Measurements from ENCODE around the gene CDT1.

The CDT1 gene

DNA sequence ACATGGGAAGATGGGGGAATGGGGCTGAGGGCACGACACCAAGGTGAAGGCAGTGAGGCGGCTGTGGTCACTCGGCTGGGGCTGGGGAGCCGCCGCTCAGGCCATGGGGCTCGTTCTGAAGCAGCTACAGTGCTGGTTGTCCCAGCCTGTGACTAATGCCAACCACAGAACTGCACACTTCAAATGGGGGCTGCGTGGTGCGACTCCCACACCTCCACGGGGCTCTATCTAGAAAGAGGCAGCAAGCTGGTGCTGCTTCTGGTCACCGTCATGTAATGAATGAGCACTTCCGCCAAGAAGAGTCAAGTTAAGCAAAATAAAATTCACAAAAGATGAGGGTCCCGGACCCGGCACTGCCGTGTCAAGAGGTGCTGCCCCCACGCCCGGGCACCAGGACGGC lies 33.2 kb downstream of the CDT1 start:
- DNase-seq (ENCODE audit: low read depth): no peak

GRCh38 chr16:88837806-88838205 lies 34.2 kb downstream of the CDT1 start:
- no peak for DNase-seq (ENCODE audit: low read depth)

DNA sequence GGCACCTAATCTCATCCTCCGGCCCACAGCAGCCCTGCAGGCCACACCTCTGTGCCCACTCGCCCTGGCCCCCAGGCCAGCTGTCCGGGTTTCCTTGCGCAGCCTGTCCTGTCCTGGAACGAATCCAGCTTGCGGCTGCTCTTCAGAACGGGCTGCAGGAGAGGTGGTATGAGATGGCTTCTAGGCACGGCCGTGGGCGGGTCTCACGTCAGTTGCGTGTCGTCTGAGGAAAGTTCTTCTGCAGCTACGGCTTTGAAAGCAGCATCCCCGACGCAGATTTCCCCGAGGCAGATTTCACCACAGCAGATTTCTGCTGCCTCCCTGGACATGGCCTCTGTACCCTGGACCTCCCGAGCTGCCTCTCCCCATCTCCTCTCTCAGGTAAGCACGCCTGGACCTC lies 35.0 kb downstream of the CDT1 start:
- no peak for DNase-seq (ENCODE audit: low read depth)

DNA sequence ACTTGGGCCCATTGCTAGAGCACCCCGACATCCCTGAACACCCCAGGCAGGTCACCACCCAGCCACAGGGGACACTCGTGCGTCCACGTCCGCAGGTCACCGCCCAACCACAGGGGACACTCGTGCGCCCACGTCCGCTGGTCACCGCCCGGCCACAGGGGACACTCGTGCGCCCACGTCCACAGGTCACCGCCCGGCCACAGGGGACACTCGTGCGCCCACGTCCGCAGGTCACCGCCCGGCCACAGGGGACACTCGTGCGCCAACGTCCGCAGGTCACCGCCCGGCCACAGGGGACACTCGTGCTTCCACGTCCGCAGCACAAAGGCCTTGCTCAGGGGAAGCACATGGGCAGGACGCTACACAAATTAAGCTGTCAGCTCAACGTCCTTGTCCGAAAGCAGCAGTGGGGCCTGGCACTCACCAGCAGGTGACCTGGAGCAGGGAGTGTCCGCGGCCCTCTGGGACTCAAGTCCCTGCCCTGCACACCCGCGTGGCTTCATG lies 35.5 kb downstream of the CDT1 start:
- no peak for DNase-seq (ENCODE audit: low read depth)

DNA sequence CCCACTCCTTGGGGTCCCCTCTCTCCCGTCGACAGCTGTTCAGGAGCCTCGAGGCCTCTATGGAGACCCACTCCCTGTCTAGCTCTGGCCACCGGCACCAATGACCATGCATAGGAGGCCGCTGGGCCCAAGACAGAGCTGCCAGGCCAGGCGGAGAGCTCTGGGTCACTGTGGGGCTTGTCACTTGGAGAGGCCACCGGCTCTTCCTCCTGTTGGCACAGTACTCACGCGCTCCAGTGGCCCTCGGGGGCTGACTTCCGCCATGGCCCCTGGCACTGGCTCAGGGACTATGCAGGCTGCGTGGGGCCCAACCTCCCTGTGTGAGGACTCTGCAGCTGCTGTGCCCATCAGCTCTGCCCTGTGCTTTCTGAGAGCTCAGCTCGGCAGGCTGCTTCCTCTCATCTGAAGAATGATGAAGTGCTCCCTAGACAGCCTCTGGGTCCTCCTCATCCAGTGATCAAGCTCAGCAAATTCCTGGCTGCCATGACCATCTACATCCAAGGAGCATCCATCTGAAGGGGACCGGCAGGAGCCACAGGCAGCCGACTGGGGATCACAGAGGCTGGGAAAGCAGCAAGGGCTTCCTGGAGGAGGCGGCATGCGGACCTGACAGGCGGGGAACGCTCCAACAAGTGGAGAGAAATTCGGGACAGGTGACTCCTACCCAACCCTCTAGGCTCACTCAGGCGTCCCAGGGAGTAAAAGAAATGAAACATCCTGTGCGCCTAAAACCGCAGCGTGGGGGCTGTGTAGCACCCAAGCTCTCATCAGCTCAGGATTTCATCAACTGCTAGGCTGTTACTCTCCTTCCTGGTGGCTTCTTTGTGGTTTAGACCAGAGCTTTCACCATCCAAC lies 36.4 kb downstream of the CDT1 start:
- no peak for DNase-seq (ENCODE audit: low read depth)

DNA sequence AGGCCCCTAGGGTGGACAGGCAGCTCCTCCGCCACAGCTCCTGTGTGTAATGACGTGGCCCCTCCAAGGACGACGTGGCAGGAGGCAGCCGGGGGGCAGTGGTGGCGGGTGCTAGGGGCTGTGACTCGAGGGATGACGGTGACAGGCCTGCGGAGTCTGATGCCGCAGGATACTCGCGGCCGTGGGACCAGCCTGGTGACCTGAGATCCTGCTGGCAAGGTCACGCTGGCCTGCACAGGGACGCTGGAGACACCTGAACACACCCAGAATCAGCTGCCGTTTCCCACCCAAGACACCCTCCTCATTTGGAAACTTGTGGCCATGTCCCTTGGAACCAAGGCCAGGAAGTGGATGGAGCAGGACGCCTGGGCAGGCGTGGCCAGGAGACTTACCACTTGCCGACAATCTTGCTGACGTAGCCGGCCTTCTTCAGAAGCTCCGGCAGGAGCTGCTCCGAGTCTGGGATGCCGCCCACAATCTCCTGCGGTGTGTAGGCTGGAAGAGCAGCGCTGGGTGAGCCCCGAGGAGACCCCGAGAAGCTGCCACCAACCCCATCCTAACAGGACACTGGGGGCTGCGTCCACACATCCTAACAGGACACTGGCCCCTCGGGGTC lies 37.1 kb downstream of the CDT1 start:
- no peak for DNase-seq (ENCODE audit: low read depth)

DNA sequence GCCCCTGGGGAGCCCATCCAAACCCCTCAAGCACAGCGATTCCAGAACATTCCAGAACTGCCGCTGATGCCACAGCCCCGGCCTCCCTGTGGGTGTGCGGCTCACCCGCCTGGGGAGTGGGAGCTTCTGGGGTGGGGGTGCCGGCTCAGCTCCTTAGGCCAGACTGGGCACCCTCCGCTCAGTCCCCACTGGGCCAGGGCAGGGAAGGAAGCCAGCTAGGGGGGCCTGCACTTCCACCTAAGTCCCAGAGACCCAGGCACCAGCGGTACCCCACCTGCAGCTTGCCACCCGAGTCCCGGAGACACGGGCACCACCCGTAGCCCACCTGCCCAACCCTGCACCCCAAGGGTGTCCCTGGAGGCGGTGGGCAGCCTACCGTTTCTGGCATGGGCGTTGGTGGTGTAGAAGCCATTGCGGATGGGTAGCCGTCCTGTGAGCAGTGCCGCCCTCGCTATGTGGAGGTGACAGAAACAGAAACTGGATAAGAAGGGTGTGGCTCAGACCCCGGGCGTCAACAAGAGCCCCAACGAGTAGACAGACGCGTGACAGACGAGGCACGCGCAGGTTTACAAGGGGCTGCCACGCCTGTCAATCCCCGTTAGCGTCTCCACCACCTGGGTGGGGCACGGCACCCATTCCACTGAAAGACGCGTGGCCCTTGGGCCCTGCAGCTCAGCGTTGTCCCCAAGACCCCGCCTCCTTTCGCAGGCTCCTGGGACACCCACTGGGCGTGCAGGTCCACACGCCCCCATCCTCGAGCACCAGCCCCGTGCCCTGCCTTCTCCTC lies 38.1 kb downstream of the CDT1 start:
- no peak for DNase-seq (ENCODE audit: low read depth)

- DNase-seq (ENCODE audit: low read depth): no peak
Measured at GRCh38 chr16:88842308-88842756, 38.7 kb downstream of the CDT1 start.

GRCh38 chr16:88842806-88843205 lies 39.2 kb downstream of the CDT1 start:
- no peak for DNase-seq (ENCODE audit: low read depth)

DNA sequence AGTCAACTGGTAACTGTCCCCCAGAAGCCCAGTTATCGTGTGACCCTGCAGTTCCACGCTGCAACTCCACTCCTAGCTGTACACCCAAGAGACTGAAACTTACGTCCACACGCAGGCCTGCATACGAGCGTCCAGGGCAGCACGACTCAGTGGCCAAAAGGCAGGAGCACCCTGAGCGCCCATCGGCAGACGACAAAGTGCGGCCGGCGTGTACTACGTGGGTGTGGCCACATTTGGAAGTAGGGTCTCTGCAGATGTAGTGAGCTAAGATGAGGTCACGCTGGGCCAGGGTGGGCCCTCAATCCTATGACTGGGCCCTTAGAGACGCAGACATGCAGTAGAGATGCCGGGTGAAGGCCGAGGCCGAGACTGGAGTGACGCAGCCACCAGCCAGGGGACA lies 39.7 kb downstream of the CDT1 start:
- no peak for DNase-seq (ENCODE audit: low read depth)

GRCh38 chr16:88844419-88845036 lies 40.9 kb downstream of the CDT1 start:
- no peak for DNase-seq (ENCODE audit: low read depth)

- no peak for DNase-seq (ENCODE audit: low read depth)
Measured at GRCh38 chr16:88846088-88846487, 42.5 kb downstream of the CDT1 start.

DNA sequence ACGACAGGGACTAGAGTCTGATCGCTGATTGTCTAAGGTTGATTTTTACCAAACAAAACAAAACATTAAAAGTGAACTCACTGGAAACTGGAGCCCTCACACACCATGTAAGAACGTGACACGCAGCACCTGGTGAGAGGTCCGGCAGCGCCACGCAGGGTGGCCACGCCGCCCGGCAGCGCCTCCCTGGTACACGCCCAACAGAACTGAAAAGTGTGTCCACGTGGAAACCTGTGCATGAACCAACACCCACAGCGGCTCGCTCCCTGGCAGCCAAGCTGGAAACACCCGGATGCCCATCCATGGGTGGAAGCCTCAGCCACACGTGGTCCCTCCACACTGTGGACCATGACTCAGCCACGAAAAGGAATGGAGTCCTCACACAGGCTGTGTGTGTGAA lies 44.1 kb downstream of the CDT1 start:
- DNase-seq (ENCODE audit: low read depth): no peak

DNA sequence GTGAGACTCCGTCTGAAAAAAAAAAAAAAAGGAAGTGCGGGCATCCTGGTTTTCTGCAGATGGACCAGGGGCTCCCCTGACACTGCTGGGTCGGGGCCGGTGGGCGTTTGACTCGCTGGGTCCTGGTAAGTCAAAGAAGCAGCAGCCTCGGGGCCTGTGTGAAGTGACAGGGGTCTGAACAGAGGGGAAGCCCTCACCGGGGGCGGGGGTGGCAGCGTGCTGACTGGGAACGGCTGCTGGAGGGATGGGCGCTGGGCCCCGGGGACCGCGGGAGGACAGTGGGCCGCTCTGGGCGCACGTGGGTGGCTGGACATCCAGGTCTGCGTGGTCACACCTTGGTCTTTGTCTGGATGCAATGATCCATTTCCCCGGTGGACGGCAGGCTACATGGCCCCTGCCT lies 45.0 kb downstream of the CDT1 start:
- no peak for DNase-seq (ENCODE audit: low read depth)

- DNase-seq (ENCODE audit: low read depth): no peak
Measured at GRCh38 chr16:88850531-88851199, 47.1 kb downstream of the CDT1 start.

DNA sequence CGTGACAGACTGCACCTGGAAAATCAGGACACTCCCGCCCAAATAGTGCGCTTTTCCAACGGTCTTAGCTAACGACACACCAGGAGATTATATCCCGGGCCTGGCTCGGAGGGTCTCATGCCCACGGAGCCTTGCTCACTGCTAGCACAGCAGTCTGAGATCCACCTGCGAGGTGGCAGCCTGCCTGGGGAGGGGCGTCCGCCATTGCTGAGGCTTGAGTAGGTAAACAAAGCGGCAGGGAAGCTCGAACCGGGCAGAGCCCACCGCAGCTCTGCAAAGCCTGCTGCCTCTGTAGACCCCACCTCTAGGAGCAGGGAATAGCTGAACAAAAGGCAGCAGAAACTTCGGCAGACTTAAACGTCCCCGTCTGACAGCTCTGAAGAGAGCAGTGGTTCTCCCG lies 48.0 kb downstream of the CDT1 start:
- no peak for DNase-seq (ENCODE audit: low read depth)

- no peak for DNase-seq (ENCODE audit: low read depth)
Measured at GRCh38 chr16:88853325-88853941, 49.8 kb downstream of the CDT1 start.

GRCh38 chr16:88854306-88855111 lies 50.9 kb downstream of the CDT1 start:
- DNase-seq (ENCODE audit: low read depth): no peak

DNA sequence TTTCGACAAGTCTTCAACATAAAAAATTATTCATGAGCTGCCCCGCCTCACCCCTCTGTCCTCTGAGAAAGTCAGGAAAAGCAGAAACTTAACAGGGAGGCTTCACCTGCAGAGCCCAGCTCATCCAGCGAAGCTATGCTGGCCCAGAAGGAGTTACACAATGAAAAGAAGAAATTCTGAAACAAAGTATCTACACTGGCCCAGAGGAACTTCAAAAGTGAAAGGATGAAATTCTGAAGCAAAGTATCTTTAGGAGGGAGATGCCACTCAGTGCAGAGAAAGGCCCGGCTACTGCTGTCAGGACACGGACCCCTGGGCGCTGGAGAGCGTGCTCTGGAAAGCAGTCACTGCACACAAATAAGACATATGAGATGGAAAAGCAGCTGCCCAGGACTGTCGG lies 51.6 kb downstream of the CDT1 start:
- no peak for DNase-seq (ENCODE audit: low read depth)

GRCh38 chr16:88855736-88856121 lies 52.1 kb downstream of the CDT1 start:
- DNase-seq (ENCODE audit: low read depth): no peak

Data from activated T-helper 1 cell treated with Interleukin-2 at 50 U/mL for 16 hours (primary cell).